SU-DHL-6 (cell line): Measurements from ENCODE around the gene PRSS27.

Experiments used
- EZH2phosphoT487 ChIP-seq: fragments of 200-600 bp; sonication (generic), shearing (Covaris generic); conservative IDR thresholded peaks from 2 replicates; pipeline ENCODE4 v1.6.1; 2018; ENCODE audit warnings: mild to moderate bottlenecking, antibody characterized with exemption, low read length, moderate library complexity, mixed read lengths
- TF ChIP-seq, protein P1 (sequence below): fragments of 200-600 bp; sonication (generic); IDR thresholded peaks from one replicate; pipeline ENCODE4 v1.5.1; 2017; ENCODE audit warnings: antibody characterized with exemption, mild to moderate bottlenecking, low read length, moderate library complexity; ENCODE audit not compliant: insufficient read depth, poor library complexity, severe bottlenecking

DNA sequence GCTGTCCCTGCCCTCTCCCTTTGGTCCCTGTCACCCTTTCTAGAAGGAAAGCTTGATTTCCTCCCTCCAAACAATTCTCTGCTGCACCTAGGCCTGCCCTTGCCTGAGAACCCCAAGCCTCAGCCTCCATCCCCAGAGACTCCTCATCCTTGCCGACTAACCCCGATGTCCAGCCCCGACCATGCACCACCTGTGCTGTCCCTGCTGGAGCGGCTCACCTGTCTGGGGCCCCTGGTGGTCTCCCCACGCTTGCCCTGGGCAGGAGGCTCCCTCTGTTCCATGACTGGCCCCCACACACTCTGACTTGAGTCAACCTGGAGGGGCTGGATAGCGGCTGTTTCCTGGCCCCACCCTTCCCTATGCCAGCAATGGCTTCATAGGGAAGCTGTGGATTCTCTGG, 20.5 kb upstream of the PRSS27 start:
- TF ChIP-seq, protein P1, sequence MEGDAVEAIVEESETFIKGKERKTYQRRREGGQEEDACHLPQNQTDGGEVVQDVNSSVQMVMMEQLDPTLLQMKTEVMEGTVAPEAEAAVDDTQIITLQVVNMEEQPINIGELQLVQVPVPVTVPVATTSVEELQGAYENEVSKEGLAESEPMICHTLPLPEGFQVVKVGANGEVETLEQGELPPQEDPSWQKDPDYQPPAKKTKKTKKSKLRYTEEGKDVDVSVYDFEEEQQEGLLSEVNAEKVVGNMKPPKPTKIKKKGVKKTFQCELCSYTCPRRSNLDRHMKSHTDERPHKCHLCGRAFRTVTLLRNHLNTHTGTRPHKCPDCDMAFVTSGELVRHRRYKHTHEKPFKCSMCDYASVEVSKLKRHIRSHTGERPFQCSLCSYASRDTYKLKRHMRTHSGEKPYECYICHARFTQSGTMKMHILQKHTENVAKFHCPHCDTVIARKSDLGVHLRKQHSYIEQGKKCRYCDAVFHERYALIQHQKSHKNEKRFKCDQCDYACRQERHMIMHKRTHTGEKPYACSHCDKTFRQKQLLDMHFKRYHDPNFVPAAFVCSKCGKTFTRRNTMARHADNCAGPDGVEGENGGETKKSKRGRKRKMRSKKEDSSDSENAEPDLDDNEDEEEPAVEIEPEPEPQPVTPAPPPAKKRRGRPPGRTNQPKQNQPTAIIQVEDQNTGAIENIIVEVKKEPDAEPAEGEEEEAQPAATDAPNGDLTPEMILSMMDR, result no peak
- TF ChIP-seq EZH2phosphoT487, result no peak
